T-helper 22 cell (primary cell): ENCODE data around the gene RFLNA.
"Not testable (repeated sequence)": the region's sequence is repeated elsewhere in the genome, so short reads cannot be mapped to it uniquely, and the experiment has no call there.

ENCODE experiments used
- DNase-seq: peaks from one replicate; pipeline ENCODE4 v3.0.0-alpha.2; 2020; ENCODE audit warnings: low read depth

RFLNA gene

DNA sequence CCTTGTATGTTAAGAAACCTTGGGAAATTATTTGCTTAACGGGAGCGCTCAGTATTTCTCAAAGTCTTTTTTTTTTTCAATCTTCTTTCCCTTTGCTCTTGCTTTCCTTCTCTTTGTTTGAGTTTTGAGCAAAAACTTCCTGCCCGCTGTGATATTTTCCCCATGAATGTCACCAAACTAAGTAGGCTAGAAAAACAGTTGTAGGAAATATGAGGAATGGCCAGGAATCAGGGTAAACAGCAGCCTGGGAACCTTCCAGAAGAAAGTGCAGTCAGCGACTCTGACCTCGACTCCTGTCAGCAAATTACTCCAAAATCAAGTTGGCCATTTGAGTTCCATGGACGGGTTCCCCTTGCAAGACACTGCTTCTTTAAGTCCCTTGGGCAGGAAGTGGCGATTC, 11.6 kb upstream of the RFLNA start:
- no peak for DNase-seq

DNA sequence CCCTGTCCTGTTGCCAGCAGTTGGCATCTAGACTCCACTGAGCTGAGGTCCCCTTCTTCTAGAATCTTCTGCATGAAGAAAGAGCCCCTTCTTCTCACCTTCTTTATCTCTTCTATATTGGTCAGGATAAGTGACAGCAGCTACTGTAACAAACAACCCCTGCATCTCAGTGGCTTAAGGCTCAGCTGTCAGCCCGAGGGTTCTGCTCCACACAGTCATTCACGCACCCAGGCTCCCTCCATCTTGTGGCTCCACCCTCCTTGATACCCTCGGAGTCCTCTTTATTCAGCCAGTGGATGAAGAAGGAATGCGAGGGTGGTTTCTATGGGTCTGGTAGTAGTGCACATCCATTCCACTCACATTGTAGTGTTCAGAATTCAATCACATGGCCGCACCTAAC, 10.5 kb upstream of the RFLNA start:
- DNase-seq, result no peak

DNA sequence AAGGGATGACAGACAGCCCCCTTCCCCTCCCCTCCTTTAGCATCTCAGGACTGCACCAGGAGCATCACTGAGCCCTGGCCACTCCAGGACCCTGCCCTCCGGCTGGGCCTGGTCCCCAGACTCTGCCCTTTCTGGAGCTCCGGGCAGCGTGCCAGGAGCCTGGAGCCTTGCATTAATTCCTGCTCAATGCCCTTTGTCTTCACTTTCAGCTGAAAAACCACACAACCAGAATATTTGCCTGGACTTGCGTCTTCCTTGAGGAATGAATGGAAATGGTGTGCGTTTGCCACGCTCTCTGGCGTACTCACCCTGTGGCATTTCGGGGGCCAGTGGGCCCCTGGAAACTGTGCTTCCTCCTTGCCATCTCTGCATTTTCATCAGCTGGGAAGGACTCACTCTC, 8.5 kb upstream of the RFLNA start:
- DNase-seq, result no peak

DNA sequence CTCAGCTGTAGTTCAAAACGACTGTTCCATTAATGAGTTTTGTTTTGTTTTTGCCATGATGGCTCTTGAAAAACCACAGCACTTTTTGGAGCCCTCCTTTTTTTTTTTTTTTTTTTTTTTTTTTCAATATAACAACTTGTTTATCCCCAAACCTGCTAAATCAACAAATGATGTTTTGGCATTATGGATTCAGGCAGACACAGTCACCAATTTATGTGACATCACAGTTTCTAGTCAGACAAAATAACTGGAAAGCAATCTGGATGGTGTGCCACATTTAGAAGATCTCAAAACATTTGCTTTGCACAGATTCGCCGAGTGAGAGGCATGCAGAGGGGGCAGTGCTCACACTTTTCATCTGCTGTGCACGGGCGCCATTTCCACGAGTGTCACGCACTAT, 7.9 kb upstream of the RFLNA start:
- DNase-seq, result no peak

DNA sequence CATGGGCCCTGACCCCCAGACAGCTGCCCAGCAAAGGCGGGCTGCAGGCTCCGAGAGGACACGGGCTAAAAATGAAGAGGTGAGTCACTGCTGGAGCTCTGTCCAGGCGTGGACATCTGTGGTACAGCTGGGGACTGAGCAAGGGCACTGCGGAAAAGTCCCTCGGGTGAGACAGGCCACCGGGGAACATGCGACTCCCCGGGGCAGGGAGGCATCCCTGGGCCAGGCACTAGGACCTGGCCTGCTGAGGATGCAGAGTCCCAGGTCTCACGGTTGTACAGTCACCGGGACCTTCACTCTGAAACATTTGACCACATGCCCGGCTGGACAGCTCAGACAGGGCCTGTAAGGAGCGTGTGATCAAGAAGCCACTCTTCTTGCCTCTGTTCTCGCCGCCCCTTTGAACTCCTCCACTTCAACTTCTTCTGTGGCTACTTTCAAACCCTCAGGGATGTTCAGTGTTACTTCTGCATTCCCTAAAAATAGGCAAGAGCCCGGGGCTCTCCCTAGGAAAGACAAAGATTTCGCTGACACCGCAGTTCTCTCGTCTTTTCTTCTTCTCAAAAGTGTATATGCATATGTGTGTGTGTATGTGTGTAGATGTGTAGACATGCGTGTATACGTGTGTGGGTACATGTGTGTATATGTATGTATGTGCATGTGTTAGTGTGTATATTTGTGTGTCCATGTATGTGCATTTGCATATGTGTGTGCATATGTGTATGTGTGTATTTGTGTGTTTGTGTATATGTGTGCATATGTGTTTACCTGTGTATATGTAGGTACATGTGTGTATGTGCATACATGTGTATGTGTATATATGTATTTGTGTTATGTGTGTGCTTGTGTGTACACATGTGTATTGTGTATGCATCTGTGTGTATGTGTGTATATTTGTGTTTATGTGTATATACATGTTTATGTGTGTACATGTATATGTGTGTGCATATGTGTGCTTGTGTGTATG, 5.0 kb upstream of the RFLNA start:
- no peak for DNase-seq

DNA sequence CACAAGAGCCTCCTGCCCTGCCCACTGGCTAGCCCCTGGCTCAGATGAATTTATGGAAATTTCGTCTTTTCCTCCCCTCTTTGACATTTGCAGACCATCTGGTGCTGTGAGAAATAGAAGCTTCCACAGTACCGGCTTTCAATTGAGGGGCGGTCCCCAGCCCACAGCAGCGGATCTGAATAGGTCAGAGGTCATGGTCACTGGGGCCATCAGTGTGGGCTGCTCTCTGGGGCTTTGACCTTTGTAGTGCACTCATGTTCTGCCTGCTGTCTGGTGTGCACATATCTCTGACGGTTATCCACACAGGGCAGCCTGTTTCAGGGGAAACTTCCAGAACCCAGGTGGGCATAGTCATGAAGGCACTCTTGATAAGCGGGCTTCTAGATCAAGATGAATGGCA, 2.5 kb upstream of the RFLNA start:
- no peak for DNase-seq

DNA sequence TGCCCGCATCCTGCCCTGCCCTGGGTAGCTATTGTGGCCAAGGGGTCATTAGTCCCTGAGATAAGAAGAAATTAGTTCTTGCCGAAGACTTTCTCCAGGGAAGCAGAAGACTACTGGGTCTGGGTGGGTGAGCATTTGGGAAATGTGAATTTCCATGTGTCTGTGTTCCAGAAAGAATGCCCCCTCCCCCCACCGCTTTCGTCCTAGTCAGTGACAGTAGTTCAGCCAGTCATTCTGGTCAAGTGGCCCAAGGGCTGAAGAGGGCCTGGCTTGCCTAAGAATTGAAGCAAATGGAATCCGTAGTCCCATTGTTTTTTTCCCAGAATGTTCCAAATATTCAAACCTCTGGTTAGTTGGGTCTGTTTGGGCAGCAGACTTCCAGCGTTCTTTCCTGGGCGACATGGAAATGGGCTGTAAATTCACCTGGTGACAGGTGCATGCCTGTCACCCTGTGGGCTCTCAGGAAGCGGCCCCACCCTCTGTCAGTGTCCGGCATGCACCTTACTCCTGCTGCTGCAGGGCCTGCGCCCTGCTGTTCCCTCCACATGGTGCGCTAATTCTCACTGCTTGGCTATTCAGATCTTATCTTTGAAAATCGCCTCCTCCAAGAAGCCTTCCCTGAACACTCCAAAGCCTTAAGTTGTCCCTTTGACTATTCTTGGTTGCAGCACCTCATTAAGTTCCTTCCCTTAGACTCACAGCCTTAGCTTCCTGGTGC, 1.4 kb upstream of the RFLNA start:
- no peak for DNase-seq

DNA sequence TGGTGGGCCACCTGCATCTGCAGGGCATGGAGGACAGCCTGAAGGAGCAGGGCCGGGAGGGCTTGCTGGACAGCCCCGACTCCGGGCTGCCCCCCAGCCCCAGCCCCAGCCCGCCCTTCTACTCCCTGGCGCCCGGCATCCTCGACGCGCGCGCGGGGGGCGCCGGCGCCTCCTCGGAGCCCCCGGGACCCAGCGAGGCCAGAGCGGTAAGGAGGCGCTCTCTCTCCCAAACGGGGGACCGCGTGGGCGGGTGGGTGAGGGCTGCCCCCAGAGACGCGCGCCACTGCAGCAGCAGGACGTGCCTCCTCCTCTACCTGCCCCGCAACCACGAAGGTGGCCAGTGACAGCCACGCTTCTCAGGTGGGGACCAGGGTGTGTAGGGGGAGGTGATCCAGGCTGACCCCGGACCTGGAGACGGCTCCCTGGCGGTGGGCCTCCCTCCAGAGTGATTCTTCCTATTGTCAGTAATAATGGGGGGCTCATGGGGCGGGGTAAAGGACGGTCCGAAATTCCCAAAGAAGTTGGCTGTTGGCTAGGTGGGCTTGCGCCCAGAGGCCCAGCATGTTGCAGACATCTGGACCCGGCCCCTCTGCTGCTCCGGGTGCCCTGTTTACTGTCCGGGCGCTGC, 652 bp downstream of the RFLNA start:
- no peak for DNase-seq

DNA sequence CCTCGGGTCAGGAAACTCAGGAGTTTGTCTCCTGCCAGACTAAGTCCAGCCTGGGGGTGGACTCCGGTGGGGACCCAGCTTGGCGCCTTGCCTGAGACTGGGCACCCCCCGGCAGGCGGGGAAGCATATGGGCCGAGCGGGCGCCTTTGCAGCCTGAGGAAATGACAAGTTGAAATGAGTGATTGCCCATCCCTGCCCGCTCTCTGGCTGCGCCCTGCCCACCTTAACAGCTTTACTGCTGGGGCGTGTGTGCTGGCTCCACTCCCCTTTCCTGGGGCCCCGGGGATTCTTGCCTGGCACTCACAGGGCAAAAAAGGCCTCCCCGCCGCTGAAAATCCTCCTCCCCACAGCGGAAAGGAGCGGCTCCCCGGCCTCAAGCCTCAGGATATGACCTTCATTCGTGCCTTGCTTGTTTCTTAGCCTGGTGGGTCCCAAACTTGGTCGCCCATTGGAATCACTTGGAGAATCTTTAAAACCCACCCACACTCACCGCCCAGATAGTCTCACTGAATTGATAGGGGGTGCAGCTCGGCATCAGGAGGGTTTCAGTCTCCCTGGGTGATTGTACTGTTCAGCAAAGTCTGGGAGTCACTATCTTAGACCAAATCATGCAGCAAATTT, 1.5 kb downstream of the RFLNA start:
- no peak for DNase-seq

DNA sequence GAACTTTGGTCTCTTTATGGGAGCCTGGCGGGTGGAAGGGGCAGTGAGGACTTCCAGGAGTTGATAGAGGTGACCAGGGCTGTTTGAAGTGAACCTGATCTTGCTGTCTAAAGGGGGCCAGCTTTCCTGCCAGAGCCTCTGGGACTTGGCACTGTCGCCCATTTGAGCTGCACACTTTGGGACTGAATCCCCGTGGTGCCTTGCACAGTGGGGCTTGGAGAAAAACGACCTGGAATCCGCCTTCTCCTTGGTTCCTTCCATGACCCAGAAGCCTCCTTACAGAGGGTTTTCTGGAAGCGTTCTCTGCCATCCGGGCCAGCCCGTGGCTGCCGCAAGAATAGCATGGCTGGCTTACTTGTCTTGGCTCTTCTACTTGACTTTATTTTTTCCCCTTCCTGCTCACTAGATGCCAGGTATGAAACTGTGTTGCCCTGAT, 2.0 kb downstream of the RFLNA start:
- no peak for DNase-seq

DNA sequence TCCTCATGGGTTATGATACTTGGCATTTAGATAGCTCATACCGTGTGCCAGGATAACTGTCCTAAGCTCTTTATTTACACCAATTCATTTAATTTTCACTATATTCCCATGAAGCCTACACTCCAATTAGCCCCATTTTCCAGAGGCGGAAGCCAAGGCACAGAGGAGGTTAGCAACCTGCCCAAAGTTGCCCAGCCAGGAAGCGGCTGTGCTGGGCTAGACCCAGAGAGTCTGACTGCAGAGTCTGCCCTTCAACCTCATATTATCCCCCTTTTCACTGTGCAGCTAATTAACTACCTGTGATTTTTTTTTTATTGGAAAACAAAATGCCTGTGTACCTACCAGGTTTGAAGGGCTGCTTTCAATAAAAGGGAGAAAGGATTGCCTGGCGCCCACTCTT, 2.5 kb downstream of the RFLNA start:
- DNase-seq, result no peak

DNA sequence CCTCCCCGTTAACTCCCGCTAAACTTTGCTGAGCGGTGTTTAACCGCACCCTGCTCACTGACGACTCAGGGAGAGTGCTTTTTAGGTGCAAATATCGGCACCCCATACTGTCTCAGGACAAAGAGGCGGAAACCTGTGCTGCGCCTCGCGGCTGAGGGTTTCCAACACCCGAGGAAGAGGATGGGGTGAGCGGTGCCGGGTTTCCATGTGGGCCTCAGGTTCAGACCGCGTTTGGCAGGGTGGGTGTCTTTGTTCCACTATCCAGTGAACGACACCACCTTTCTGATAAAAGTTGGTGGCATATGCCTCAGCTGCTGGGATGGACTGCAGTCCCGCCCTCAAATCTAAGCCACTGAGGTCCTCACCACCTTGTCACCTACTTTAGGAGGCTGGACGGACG, 3.0 kb downstream of the RFLNA start:
- no peak for DNase-seq

DNA sequence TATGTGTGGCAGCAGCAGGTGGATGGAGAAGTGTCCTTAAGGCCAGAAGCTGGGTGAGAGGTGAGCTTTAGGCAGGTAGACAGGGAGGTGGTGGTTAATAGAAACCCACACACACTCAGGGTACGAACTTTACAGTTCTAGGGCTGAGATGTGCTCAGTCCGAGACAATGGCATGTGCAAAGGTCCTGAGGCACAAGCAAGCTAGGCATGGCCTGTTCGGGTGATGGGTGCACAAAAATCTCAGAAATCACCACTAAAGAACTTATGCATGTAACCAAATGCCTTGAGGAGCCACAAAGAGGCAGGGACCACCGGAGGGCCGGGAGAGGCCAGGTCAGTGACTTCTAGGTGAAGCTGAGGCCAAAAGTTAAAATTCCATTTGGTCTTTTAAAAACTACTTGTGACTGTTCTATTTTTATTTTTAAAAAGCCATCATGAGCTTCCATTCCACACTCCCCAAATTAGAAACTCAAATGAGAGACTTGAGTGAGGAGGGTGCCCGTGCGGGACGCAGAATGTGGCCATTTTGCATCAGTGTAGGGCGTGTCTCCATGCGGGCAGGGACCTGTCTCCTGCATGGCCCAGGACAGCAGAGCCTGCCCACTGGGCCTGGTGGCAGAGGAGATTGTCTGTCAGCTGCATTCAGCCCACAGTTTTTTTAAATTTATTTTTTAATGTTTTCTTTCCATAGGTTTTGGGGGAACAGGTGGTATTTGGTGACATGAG, 4.0 kb downstream of the RFLNA start:
- no peak for DNase-seq

DNA sequence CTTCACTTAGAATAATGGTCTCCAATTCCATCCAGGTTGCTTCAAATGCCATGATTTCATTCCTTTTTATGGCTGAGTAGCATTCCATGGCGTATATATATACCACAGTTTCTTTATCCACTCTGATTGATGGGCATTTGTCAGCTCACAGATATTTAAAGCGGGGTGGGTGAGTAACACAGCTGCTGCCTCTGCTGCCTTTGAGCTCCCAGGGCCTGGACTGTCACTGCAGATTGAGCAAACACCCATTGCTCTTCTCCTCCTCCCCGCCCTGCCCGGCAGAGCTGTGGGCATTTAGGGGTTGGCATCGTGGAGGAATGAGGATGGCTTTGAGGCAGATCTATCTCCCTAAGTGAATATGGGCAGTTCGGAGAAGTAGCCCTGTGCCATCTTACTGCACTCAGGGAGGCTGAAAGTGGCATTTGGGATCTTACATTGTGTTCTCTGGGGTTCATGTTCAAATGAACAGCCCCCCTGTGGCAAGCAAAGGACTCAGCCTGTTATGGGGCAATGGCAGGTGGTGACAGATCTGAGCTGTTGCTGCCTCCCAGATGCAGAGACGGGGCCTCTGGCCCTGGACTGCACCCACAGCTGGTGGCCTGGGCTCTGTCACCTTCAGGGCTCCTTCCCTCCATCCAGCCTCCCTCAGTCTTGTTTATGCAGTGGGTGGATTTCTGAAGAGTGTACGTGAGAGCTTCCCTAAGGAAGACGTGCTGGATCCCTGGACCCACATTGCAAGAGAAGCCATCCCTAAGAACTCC, 4.9 kb downstream of the RFLNA start:
- no peak for DNase-seq

DNA sequence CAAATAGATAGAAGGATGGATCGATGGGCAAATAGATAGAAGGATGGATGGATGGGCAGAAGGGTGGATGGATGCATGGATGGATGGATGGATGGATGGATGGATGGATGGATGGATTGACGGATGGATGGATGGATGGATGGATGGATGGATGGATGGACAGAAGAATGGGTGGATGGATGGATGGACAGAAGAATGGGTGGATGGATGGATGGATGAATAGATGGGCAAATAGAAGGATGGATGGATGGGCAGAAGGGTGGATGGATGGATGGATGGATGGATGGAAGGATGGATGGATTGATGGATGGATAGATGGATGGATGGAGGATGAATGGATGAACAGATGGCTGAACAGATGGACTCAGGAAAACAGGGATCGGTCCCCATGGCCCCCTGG, 5.8 kb downstream of the RFLNA start:
- not testable (repeated sequence) for DNase-seq

DNA sequence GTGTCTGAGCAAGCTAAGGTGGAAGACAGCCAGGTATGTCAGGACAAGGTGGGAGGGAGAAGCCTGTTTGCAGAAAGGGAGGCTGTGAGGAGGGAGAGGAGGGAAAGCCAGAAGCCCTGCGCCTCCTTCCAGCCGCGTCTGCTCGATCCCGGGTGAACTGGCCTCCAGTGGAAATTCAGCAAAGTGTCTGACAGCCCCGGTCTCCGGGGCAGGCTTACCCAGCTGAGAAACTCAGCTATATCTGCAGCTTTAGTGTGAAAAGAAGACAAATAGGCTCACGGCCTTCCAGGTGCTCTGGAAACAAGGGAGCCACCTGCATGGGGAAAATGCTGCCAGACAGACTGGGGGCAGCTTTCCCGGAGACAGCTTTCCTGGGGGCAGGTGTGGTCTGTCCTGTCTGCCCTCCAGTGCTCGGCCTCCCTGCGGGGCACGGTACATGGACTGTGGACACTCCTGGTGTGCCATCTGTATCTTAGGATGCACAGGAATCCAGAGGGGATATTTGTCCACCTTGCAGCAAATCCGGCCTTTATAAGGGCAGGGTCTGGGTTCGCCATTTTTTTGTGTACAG, 6.3 kb downstream of the RFLNA start:
- no peak for DNase-seq

DNA sequence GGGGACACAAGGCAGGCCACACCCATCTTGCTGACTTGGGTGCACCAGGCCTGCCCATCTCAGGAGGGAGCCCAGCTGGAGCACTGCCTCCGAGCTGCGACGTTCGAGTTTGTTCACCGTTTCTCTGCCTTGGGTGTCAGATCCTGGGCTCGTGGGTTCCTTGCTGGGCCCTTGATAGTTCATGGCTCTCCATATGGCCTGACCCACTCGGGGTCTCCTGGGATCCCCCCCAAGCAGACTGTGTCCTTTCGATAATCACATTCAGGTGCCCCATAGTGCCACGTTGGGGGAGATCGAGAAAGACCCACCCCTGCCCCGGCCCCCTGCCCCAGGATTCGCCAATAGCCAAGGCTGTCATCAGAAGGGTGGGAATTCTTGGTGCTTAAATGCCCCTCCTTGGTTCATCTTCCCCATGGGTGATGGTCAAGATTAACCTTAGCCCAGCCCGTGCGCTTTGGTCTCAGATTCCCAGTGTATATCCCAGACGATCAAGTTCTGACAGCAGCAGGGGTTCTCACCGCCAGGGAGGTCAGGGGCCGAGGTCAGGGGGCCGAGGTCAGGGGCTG, 7.4 kb downstream of the RFLNA start:
- no peak for DNase-seq

DNA sequence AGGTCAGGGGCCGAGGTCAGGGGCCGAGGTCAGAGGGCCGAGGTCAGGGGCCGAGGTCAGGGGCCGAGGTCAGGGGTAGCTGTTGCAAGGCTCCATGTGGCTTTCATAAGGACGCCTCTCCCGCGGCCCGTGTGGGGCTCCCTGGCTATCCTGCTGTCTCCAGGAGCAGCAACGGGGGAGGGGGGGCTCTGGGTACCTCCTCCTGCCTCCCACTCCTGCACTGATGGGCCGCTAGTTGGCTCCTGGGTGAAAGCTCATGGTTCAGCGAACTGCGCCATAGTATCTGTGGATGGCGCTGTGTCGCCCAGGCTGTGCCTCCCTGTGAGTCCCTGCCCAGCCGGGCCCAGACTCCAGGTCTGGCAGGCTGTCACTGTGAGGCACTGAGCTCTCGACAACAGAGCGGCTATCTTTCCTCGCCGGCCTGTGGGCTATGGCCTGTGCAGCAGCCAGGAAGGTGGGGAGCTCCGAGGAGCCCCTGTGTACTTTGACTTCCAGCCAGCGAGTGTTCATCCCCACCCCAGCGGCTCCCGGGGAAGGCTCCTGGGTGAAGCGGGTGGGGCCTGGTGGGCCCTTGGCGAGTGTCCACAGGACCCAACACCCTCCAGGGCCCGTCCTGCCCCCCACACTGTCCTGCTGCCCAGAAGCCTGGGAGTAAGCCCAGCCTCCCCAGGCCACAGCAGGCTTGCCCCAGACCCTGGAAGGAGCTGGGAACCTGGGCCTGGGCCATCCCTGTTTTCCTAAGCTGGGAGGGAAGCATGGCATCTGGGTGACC, 8.1 kb downstream of the RFLNA start:
- no peak for DNase-seq

DNA sequence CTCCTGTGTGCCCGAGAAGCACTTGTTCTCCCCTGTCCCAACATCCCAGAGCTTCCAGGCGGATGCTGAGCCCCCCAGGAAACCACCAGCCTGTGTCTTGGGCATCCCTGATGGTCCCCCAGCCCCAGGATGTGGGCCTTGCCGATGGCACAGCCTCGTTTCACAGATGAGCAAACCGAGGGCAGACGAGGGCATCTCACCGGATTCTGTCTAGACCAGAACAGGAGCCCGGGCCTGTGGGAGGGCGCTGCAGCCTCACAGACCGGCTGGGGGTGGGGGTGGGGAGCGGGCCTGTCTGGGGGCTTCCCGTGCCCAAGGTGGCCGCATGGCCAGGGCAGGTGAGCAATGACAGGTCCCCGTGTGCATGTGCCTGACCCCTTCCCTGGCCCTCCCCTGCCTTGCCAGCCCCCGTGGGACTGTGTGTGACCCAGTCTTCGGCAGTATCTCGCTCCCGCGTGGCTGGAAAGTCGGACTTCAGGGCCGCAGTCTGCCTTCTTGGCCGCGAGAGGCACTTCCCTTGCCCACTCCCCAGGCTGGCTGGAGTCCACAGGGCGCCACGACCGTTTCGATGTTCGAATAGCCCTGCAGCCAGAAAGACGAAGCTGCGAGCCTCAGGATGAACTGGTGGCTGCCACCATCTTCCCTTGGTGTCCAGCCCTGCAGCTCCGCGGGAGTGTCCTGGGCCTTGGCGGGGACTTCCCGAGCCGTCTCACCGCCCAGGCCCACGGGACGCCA, 8.9 kb downstream of the RFLNA start:
- no peak for DNase-seq
